IMR-90 (cell line): ENCODE results near the gene SCD. TPM values are rescaled to one million over a fixed set of nuclear protein-coding genes. Genes with fewer than 3 reads are reported as not detected.

Experiments used
- ATAC-seq: fragments of 200-7000 bp; cut with Tn5 transposase; 2 replicates; pipeline ENCODE4 v1.9.1; 2020; ENCODE audit warnings: low read depth, mild to moderate bottlenecking, moderate library complexity
- BruUV-seq: library from RNA; stranded (reverse); fragments of 400-500 nt; replicated peaks from 2 replicates; lab custom pipeline; 2021; lab: Mats Ljungman, UMichigan
- CTCF ChIA-PET: fragments of 300-600 bp; formaldehyde crosslinking; extraction: SDS; loops from one replicate; lab custom pipeline; 2021; ENCODE audit warnings: antibody characterized with exemption; lab: Yijun Ruan, JAX
- POLR2A ChIA-PET: fragments of 300-600 bp; sonication (Branson Sonifier 250); formaldehyde crosslinking; loops from one replicate; lab custom pipeline; 2022; ENCODE audit warnings: antibody characterized with exemption; ENCODE audit not compliant: unreplicated experiment; lab: Charles Lee
- DNase-seq: peaks from one replicate; pipeline ENCODE4 v3.0.0; 2013
- H2AFZ ChIP-seq: replicated peaks from 2 replicates; pipeline ENCODE3; 2013; ENCODE audit warnings: low read length, mild to moderate bottlenecking; ENCODE audit not compliant: poor library complexity
- H2AK5ac ChIP-seq: 2 replicates; pipeline ENCODE4 v1.6.1; 2013; ENCODE audit warnings: low read depth, low read length, inconsistent platforms
- H2AK9ac ChIP-seq: replicated peaks from 2 replicates; pipeline ENCODE3; 2013; ENCODE audit warnings: mild to moderate bottlenecking, low read depth, low read length, moderate library complexity; ENCODE audit not compliant: poor library complexity
- H2BK120ac ChIP-seq: 2 replicates; pipeline ENCODE4 v1.6.1; 2013; ENCODE audit warnings: low read depth, low read length, inconsistent platforms
- H2BK15ac ChIP-seq: 3 replicates; pipeline ENCODE4 v1.6.1; 2013; ENCODE audit warnings: low read depth, low read length, inconsistent platforms
- H2BK20ac ChIP-seq: 2 replicates; pipeline ENCODE4 v1.6.1; 2013; ENCODE audit warnings: low read depth, mild to moderate bottlenecking, inconsistent platforms, low read length, moderate library complexity
- H2BK5ac ChIP-seq: 2 replicates; pipeline ENCODE4 v1.6.1; 2013; ENCODE audit warnings: mild to moderate bottlenecking, low read depth, low read length, inconsistent platforms; ENCODE audit not compliant: poor library complexity, severe bottlenecking
- H3K14ac ChIP-seq: replicated peaks from 2 replicates; pipeline ENCODE4 v1.6.1; 2013; ENCODE audit warnings: low read depth, low read length, inconsistent platforms
- H3K18ac ChIP-seq: 2 replicates; pipeline ENCODE4 v1.6.1; 2013; ENCODE audit warnings: low read depth, low read length, control low read depth
- H3K23ac ChIP-seq: 2 replicates; pipeline ENCODE4 v1.6.1; 2013; ENCODE audit warnings: low read depth, low read length, inconsistent platforms
- H3K27ac ChIP-seq: 2 replicates; pipeline ENCODE4 v1.5.1; 2013; ENCODE audit warnings: mild to moderate bottlenecking, control low read depth, low read length; ENCODE audit not compliant: insufficient read depth
- H3K27me3 ChIP-seq: 2 replicates; pipeline ENCODE4 v1.6.1; 2013; ENCODE audit warnings: low read length; ENCODE audit not compliant: control insufficient read depth, insufficient read depth
- H3K36me3 ChIP-seq: 2 replicates; pipeline ENCODE4 v1.6.1; 2013; ENCODE audit warnings: low read length, mixed read lengths; ENCODE audit not compliant: control insufficient read depth, insufficient read depth
- H3K4ac ChIP-seq: 2 replicates; pipeline ENCODE4 v1.6.1; 2013; ENCODE audit warnings: low read depth, low read length, inconsistent platforms
- H3K4me1 ChIP-seq: 2 replicates; pipeline ENCODE4 v1.6.1; 2013; ENCODE audit warnings: low read length, mixed read lengths; ENCODE audit not compliant: control insufficient read depth, insufficient read depth
- H3K4me2 ChIP-seq: 2 replicates; pipeline ENCODE4 v1.6.1; 2013; ENCODE audit warnings: low read depth, mild to moderate bottlenecking, control low read depth, low read length, moderate library complexity
- H3K4me3 ChIP-seq: 2 replicates; pipeline ENCODE4 v1.5.1; 2013; ENCODE audit warnings: low read depth, mild to moderate bottlenecking, control low read depth, low read length, moderate library complexity; ENCODE audit not compliant: insufficient read depth
- H3K56ac ChIP-seq: 2 replicates; pipeline ENCODE4 v1.6.1; 2013; ENCODE audit warnings: low read length, inconsistent platforms; ENCODE audit not compliant: insufficient read depth; ENCODE audit errors: extremely low read depth
- H3K79me1 ChIP-seq, 2 experiments: 2 replicates each; pipeline ENCODE4 v1.6.1; 2013; ENCODE audit warnings: low read length in 2 of 2, inconsistent platforms in 1 of 2, low read depth in 1 of 2
- H3K9ac ChIP-seq: 2 replicates; pipeline ENCODE4 v1.6.1; 2013; ENCODE audit warnings: low read depth, low read length, control low read depth
- H3K9me1 ChIP-seq: 2 replicates; pipeline ENCODE4 v1.6.1; 2013; ENCODE audit warnings: low read length, inconsistent platforms; ENCODE audit not compliant: insufficient read depth
- H3K9me3 ChIP-seq: 2 replicates; pipeline ENCODE4 v1.6.1; 2013; ENCODE audit warnings: low read length; ENCODE audit not compliant: control insufficient read depth, insufficient read depth
- H4K20me1 ChIP-seq: 2 replicates; pipeline ENCODE4 v1.6.1; 2013; ENCODE audit warnings: low read length, inconsistent platforms; ENCODE audit not compliant: insufficient read depth
- H4K5ac ChIP-seq: 2 replicates; pipeline ENCODE4 v1.6.1; 2013; ENCODE audit warnings: mild to moderate bottlenecking, low read depth, low read length, control low read depth
- H4K8ac ChIP-seq, 2 experiments: 2 replicates each; pipeline ENCODE4 v1.6.1; 2013; ENCODE audit warnings: low read depth in 2 of 2, low read length in 2 of 2, control low read depth in 1 of 2, inconsistent platforms in 1 of 2
- H4K91ac ChIP-seq: 2 replicates; pipeline ENCODE4 v1.6.1; 2013; ENCODE audit warnings: low read depth, low read length, inconsistent platforms; ENCODE audit not compliant: insufficient read depth
- CEBPB ChIP-seq: IDR thresholded peaks from 2 replicates; pipeline ENCODE4 v1.6.1; 2012; ENCODE audit warnings: low read depth, low read length, improper control_type of control experiment
- CHD1 ChIP-seq: IDR thresholded peaks from 2 replicates; pipeline ENCODE4 v1.6.1; 2012; ENCODE audit warnings: low read depth, low read length, improper control_type of control experiment
- CTCF ChIP-seq: conservative IDR thresholded peaks from 2 replicates; pipeline ENCODE4 v1.5.1; 2012; ENCODE audit warnings: mild to moderate bottlenecking, low read depth, low read length, improper control_type of control experiment
- WGBS, 2 experiments: methylation state at CpG; one replicate each; pipeline versions ENCODE4 v1.1.5 to v1.1.7; 2013; ENCODE audit warnings: missing lambda C conversion rate in 2 of 2; ENCODE audit not compliant: insufficient read length in 1 of 2; ENCODE audit errors: extremely low coverage in 2 of 2; 5-methylcytosine and 5-hydroxymethylcytosine counted together
- dilution Hi-C: fragments of 300-500 bp; cut with HindIII; formaldehyde crosslinking; loops from one replicate; pipeline ENCODE4 v1.14.3; 2018; ENCODE audit warnings: low sequenced_read_pairs; ENCODE audit not compliant: unreplicated experiment
- in situ Hi-C: fragments of 300-500 bp; cut with MboI; formaldehyde crosslinking; loops from 3 replicates; pipeline ENCODE4 v1.14.3; 2019; ENCODE audit warnings: low sequenced_read_pairs, inconsistent platforms, mixed read lengths
- intact Hi-C: fragments of 100-400 bp; cut with micrococcal nuclease; formaldehyde crosslinking; loops from 2 replicates; pipeline ENCODE4 v1.10.0; 2022
- polyA plus RNA-seq, 3 experiments: library from polyadenylated mRNA; depleted of rRNA; stranded (reverse); fragments of >200 nt; gene quantifications; 2 replicates each; pipeline ENCODE4 v1.2.3, GENCODE V29; 2012; ENCODE audit warnings: low replicate concordance in 1 of 3
- total RNA-seq: library from RNA; depleted of rRNA; stranded (reverse); fragments of >200 nt; gene quantifications from 2 replicates; pipeline ENCODE4 v1.2.3, GENCODE V29; 2012

SCD gene
- total and polyA plus RNA-seq, 2 of the 4 experiments (the other 2 are of a cell fraction) = 50.7 to 65.1 TPM

- Histone ChIP-seq H4K8ac (no peak overlapping the region), H2BK20ac (no peak overlapping the region), H3K4ac (no peak overlapping the region), H2AFZ (no peak overlapping the region), H3K9me3 (no peaks in the 10 kb centered on the region), H3K18ac (no peak overlapping the region), H3K4me3 (no peak overlapping the region), H2BK120ac (no peak overlapping the region), H3K9me1 (peaks cover 6% of the 10 kb centered on the region), H3K79me1 (peaks cover 9 to 20% of the 10 kb centered on the region in 2 experiments), H3K23ac (no peak overlapping the region), H3K36me3 (peaks cover 6% of the 10 kb centered on the region; the same call in 1 of the 2 replicates), H2AK5ac (no peak overlapping the region), H3K27me3 (peaks cover 6% of the 10 kb centered on the region), H3K27ac (no peak overlapping the region), H4K5ac (no peak overlapping the region), H4K91ac (no peak overlapping the region), H2BK5ac (no peak overlapping the region), H2BK15ac (no peak overlapping the region), H3K14ac (no peak overlapping the region), H3K56ac (no peak overlapping the region), H4K20me1 (peaks cover 17% of the 10 kb centered on the region; the same call in 1 of the 2 replicates), H2AK9ac (no peak overlapping the region), H3K4me1 (peaks cover 20% of the 10 kb centered on the region), H3K9ac (no peak overlapping the region), H3K4me2 (no peak overlapping the region)
- WGBS, 2 experiments = 66% methylated on average over 2 of the region's 3 CpGs; no CpG with 5 or more reads in 1 of the 2 experiments
- CTCF ChIA-PET = interaction anchor here (0.6 to 1.1 kb wide), 3 partner anchors 29 to 501 kb away, joined by 3 to 5 read pairs (median 4); no protein-coding TSS in a partner anchor
- in situ Hi-C loops = loop anchor here (5.0 to 25.0 kb wide), 3 partner anchors 88 to 543 kb away; no protein-coding TSS in a partner anchor
- BruUV-seq = no TSS peak
- POLR2A ChIA-PET = no interaction called here
- dilution Hi-C loops = no loop called here
- intact Hi-C loops = no loop called here
- no peak for ATAC-seq
- TF ChIP-seq CEBPB = no peak
- no peak for TF ChIP-seq CHD1
- TF ChIP-seq CTCF = no peak
- DNase-seq = no peak
Observed at GRCh38 chr10:100344241-100344788, 2.7 kb upstream of the SCD start.
